ENCODE measurements around the gene MYRFL.

Gene MYRFL

DNA sequence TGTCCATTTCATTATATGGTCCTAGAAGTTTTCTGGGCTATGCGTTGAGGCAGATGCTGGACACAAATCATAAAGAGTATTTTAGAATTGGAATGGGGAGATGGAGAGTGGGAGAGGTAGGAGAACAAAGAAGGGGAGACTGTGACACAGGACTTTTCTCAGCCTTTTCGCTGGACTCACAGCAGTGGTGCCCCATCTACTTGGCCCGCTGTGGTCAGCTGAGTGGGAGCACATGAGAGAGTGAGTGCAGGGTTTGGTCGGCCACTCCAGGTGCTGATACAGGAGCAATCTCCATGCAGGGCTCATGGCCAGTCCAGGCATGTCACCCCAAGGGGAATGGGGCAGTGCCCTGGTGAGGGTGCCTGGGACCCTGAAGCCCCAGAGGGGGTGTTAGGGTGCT, 109.0 kb downstream of the MYRFL start:
- DNase-seq: no peak

DNA sequence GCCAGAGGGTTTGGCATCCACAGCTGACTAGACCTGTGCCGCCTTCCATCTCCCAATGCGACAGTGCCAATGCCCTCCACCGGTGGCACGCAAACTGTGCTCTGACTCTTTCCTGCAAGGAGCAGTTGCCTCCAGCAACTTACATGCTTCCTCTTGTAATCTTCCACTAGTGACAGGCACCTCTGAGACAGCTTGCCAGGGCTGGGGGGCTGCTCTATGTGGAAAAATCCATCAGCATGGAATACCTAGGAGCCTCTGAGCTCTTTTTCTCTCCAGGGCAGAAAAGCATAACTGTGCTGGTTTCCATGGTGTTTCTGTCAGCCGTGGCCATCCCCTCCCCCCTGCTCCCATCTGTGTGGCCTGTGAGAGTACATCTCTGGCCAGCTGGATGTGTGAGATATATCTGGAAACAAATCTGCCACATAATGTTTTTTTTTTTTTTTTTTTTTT, 110.6 kb downstream of the MYRFL start:
- peak; percentile 13 for DNase-seq

- DNase-seq: no peak
Observed at GRCh38 chr12:69936214-69936731, 111.2 kb downstream of the MYRFL start.

- no peak for DNase-seq
Observed at GRCh38 chr12:69936766-69937165, 111.7 kb downstream of the MYRFL start.

DNA sequence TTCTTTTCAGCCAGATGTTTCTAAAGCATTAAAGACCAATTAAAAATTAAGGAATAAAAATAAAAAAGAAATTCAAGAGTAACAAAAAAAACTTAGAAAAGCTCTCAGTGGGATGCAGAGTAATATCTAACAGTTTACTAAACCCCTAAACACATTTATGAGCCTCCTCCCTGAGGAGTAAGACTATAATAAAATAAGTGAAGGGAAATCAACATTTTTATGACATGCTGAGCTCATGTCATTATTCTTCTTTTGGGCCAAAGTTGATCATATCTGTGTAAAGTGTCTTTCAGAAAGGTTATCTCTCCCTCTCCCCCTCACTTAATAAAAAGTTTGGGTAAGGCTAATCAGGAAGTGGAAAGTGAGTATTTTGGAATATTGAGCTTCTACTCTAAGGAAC, 122.1 kb downstream of the MYRFL start:
- no peak for DNase-seq

GRCh38 chr12:69947897-69948296, 122.9 kb downstream of the MYRFL start:
- DNase-seq: no peak

- DNase-seq: no peak
Observed at GRCh38 chr12:69948851-69949250, 123.8 kb downstream of the MYRFL start.

DNA sequence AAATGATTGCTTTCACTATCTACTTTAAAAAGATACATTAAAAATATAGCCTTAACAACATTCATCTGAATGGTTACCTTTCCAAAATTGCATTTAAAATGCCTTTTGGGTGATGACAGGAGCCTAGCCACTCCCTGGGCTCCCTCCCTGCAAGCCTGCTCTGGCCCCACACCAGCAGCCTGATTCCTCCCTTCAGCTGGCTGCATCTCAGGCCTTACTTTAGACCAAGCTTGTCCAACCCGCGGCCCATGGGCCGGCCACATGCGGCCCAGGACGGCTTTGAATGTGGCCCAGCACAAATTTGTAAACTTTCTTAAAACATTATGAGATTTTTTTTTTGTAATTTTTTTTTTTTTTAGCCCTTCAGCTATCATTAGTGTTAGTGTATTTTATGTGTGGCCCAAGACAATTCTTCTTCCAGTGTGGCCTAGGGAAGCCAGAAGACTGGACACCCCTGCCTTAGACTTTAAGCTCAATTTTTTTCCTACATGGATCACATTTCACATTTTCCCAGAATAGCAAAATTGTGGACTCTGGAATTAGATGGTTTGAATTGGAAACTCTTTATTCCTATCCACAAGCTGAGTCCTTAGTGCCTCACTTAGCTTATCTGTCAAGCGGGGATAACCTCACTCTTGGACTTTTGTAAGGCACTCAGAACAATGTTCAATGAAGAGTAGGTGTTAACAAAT, 124.4 kb downstream of the MYRFL start:
- DNase-seq: no peak

DNA sequence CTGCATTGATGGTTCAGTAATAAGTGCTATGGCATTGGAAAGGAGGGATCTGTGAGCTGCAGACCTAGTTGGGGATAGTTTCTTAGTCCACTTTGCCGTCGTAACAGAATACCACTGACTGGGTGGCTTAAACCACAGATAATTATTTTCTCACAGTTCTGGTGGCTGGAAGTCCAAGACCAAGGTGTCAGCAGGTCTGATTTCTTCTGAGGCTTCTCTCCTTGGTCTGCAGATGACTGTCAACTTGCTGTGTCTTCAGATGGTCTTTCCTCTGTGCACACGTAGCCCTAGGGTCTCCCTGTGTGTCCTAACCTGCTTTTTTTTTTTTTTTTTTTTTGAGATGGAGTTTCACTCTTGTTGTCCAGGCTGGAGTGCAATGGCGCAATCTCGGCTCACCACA, 126.1 kb downstream of the MYRFL start:
- DNase-seq: no peak

- DNase-seq: no peak
Observed at GRCh38 chr12:69952890-69953289, 127.9 kb downstream of the MYRFL start.

- DNase-seq: no peak
Observed at GRCh38 chr12:69961246-69961645, 136.2 kb downstream of the MYRFL start.

GRCh38 chr12:69966409-69966808, 141.4 kb downstream of the MYRFL start:
- peak; percentile 64 for DNase-seq

GRCh38 chr12:69966839-69967238, 141.8 kb downstream of the MYRFL start:
- no peak for DNase-seq

DNA sequence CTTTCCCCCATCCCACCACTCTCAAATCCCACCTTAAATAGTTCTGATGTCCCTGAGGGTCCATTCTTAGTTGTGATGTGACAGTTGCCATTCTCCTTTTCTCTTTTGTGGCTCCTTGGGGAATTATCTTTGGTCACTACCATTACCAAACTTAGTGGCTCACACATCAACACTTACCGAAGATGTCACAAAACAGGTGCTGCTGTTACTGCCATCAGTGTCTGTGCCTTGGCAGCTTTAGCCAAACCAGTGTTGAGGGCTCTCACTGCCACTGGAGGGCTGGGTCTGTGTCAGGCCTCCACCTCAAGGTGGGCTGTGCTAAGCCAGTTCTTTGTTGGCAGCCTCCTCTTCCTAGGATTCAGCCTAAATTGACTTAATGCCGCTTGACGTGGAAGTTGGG, 144.0 kb downstream of the MYRFL start:
- DNase-seq: no peak

GRCh38 chr12:69972136-69972535, 147.1 kb downstream of the MYRFL start:
- no peak for DNase-seq

- DNase-seq: no peak
Observed at GRCh38 chr12:69978020-69978419, 153.0 kb downstream of the MYRFL start.

GRCh38 chr12:69981881-69982475, 157.0 kb downstream of the MYRFL start:
- no peak for DNase-seq

DNA sequence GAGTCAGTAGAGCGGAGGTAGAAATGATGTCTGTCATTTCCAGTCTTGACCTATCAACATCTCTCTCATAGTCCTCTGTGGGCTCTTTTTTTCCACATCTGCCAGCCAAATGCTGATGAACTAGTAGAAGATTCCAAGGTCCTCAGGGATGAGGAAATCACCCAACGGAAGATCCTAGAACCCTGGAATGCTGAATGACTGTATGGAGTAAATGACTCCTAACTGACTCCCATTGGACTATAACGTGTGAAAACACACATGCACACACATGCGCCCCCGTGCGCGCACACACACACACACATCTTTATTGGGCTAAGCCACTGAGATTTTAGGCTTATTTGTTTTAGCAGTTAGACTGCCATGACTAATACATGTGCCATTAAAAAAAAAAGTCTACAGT, 159.2 kb downstream of the MYRFL start:
- DNase-seq: no peak

DNA sequence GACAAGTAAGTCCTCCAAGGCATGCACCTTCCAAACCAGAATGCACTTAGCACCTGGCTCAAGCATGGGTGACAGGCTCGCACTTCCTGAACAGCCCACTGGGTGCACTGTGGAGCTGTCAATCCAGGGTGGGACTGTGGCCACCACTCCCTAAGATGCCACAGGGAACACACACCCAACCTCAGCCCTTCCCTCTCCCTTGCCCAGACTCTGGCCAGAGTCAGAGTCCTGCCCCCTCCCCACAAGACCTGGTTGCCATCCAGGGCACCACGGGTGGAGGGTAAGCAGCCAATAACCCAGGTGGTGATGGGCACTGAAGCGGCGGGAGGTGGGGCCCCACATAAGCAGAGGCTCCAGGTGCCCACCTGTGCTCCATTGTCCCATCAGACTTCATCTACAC, 160.6 kb downstream of the MYRFL start:
- DNase-seq: no peak

- no peak for DNase-seq
Observed at GRCh38 chr12:69986114-69986513, 161.1 kb downstream of the MYRFL start.

DNA sequence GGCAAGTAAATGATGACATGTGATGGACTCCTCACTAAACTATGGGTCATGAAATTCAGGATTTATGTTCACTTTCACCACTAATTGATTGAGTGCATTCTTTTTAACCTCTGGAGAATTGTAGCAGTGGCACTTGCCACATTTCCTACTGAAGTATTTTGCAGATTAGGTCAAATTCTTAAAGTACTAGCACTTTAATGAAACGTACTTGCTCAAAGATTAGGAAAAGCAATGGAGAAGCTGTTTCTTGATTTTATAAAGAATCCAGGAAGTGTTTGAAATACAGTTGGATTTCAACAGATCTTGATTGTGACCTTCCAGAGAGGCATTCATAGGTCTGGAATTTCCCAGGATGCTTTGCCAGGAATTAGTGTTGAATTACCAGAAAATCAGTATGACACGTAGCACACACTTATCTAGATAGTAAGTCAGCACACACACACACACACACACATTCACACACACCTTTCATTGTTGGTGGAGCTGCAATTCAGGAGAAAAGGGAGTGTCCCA, 162.6 kb downstream of the MYRFL start:
- DNase-seq: no peak

DNA sequence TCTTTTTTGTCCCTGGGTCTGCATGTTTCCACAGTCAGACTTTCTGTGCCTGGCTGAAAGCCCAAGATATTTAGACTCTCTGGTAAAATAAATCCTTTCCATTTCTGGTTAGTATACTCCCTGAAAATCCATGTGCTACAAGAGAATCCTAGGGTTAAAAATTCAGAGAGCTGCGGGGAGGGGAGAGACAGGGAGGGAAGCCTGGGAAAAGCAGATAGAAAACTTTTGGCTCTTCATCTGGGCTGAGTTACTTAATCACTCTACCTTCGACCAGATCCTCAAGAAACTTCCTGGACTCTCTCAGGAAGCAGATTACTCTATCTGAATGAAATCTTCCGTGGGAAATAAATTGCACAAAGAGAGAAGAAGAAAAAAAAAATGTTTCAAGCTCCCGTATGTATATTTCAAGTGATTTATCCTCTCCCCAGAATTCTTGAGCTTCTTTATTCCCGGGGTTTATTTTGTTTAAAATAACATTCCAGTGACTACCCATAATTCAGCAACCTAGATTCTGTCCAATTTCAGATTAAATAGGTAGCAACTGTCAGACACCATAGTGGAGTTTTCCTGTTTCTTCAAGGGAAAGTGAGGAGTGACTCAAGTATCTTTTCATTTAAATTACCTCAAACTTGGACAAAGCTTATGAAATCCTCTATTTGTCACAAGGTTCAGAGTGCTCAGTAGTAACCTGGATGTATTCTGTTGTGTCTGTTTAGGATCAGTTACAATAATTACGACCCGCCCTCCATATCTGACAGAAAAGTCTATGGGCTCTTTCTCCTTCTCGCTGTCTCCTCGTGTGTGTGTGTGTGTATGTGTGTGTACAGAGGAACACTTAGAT, 163.7 kb downstream of the MYRFL start:
- no peak for DNase-seq

- DNase-seq: peak; percentile 81
Observed at GRCh38 chr12:69991690-69992288, 166.8 kb downstream of the MYRFL start.
